ENCODE measurements around the gene PELI2.

DNA sequence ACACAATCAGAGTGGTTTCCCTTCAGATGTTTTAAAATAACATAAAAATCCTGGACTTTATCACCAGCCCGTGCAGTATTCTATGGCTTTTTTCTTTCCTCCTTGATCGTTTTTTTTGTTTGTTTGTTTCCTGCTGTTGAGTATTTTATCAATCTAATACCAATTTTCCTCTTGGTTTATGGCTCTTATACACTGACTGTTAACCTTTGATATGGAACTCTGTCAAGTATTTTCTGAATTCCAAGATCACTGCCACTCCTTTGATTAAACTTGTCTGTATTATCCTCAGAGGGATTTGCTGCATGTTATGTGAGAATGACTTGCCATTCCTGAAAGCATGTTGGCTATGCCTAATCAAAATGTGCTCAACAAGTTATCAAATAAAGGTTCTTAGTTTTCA is 88.4 kb downstream of the PELI2 start:
- TF ChIP-seq, protein P1, sequence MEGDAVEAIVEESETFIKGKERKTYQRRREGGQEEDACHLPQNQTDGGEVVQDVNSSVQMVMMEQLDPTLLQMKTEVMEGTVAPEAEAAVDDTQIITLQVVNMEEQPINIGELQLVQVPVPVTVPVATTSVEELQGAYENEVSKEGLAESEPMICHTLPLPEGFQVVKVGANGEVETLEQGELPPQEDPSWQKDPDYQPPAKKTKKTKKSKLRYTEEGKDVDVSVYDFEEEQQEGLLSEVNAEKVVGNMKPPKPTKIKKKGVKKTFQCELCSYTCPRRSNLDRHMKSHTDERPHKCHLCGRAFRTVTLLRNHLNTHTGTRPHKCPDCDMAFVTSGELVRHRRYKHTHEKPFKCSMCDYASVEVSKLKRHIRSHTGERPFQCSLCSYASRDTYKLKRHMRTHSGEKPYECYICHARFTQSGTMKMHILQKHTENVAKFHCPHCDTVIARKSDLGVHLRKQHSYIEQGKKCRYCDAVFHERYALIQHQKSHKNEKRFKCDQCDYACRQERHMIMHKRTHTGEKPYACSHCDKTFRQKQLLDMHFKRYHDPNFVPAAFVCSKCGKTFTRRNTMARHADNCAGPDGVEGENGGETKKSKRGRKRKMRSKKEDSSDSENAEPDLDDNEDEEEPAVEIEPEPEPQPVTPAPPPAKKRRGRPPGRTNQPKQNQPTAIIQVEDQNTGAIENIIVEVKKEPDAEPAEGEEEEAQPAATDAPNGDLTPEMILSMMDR (IDR thresholded peaks at IDR 0.05) = no peak
- no peak for TF ChIP-seq POLR2A (IDR thresholded peaks at IDR 0.05)
- no peak for TF ChIP-seq EP300 (IDR thresholded peaks at IDR 0.05)

Measured in ovary (tissue), 3 donors.